ENCODE data around the gene CYBA.

Gene CYBA

DNA sequence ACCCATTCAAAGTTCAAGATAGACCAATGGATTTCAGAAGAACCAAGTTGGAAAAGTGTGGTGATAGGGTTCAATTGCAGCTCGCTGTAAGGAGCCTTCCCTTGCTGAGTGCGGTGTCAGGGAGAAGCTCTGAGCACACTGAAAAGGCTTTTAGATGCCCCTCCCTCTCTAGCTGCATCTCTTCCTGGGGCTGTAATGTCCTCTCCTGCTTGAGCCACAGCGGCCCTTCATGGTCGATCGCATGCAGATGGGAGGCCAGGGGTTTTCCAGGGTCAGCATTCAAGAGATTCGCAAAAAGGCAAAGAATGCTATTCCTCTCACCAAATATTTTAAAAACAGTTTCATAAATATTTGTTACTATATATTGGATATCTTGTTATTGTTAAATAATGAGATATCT is 56.9 kb downstream of the CYBA start:
- Histone ChIP-seq H3K4me3 (replicated peaks; ENCODE audit: low read depth, low read length) (no peak overlapping the region), H3K27me3 (replicated peaks; ENCODE audit: control insufficient read depth, insufficient read depth, low read length) (no peaks in the 10 kb centered on the region), H3K36me3 (ENCODE audit: control insufficient read depth, insufficient read depth, low read length) (peaks cover 15% of the 10 kb centered on the region)
- DNase-seq (ENCODE audit: extremely low read depth, insufficient read length): no peak
- TF ChIP-seq, protein P1, sequence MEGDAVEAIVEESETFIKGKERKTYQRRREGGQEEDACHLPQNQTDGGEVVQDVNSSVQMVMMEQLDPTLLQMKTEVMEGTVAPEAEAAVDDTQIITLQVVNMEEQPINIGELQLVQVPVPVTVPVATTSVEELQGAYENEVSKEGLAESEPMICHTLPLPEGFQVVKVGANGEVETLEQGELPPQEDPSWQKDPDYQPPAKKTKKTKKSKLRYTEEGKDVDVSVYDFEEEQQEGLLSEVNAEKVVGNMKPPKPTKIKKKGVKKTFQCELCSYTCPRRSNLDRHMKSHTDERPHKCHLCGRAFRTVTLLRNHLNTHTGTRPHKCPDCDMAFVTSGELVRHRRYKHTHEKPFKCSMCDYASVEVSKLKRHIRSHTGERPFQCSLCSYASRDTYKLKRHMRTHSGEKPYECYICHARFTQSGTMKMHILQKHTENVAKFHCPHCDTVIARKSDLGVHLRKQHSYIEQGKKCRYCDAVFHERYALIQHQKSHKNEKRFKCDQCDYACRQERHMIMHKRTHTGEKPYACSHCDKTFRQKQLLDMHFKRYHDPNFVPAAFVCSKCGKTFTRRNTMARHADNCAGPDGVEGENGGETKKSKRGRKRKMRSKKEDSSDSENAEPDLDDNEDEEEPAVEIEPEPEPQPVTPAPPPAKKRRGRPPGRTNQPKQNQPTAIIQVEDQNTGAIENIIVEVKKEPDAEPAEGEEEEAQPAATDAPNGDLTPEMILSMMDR (IDR thresholded peaks at IDR 0.05; ENCODE audit: insufficient read depth, low read length, poor library complexity, severe bottlenecking): no peak

DNA sequence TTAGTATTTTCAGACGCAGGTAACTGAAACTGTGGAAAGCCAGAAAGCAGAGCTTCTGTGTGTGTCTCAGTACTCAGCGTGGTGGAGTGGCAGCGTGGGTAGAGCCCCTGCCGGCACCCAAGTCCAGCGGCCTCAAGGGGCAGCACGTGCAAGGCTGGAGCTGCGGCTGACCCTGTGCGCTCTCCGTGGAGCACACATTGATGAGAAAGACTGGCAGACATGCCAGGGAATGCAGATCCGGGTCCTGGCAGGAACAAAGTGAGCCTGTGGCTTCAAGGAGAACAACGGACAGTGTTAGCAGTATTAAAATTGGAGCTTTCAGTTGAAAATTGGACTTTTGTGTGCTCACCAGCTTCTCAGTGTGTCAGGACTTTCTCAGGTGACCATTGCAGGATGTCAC is 57.4 kb downstream of the CYBA start:
- H3K27me3 ChIP-seq (replicated peaks; ENCODE audit: control insufficient read depth, insufficient read depth, low read length): no peaks in the 10 kb centered on the region
- H3K36me3 ChIP-seq (ENCODE audit: control insufficient read depth, insufficient read depth, low read length): peaks cover 11% of the 10 kb centered on the region
- TF ChIP-seq, protein P1 (IDR thresholded peaks at IDR 0.05; ENCODE audit: insufficient read depth, low read length, poor library complexity, severe bottlenecking): no peak
- DNase-seq (ENCODE audit: extremely low read depth, insufficient read length): no peak
- H3K4me3 ChIP-seq (replicated peaks; ENCODE audit: low read depth, low read length): no peak overlapping the region
